SK-N-SH treated with all-trans-retinoic acid at 6 μM for 48 hours (cell line): ENCODE results near the gene DHX30.

Source experiments
- ATAC-seq: fragments of 200-7000 bp; cut with Tn5 transposase; 3 replicates; pipeline ENCODE4 v1.9.1; 2020; ENCODE audit warnings: mild to moderate bottlenecking, moderate library complexity
- ARNTL ChIP-seq: fragments of 450-650 bp; formaldehyde crosslinking; IDR thresholded peaks from 2 replicates; pipeline ENCODE4 v1.5.0; 2020; ENCODE audit warnings: low read depth, mild to moderate bottlenecking, moderate library complexity, borderline replicate concordance
- BACH2 ChIP-seq: fragments of 250-450 bp; sonication (Bioruptor Pico); IDR thresholded peaks from 2 replicates; pipeline ENCODE4 v1.9.0; 2021; ENCODE audit warnings: mild to moderate bottlenecking, borderline replicate concordance
- CSDC2 ChIP-seq: fragments of 250-450 bp; sonication (Bioruptor Pico); IDR thresholded peaks from 2 replicates; pipeline ENCODE4 v1.5.0; 2020; ENCODE audit warnings: mild to moderate bottlenecking, moderate library complexity
- ESRRG ChIP-seq: fragments of 250-450 bp; sonication (Bioruptor Pico); IDR thresholded peaks from 2 replicates; pipeline ENCODE4 v1.6.1; 2021; ENCODE audit warnings: mild to moderate bottlenecking
- OSR1 ChIP-seq: fragments of 250-450 bp; sonication (Bioruptor Pico); IDR thresholded peaks from 2 replicates; pipeline ENCODE4 v1.8.0; 2022; ENCODE audit warnings: moderate library complexity, mild to moderate bottlenecking, inconsistent platforms
- POU6F1 ChIP-seq: fragments of 250-450 bp; sonication (Bioruptor Pico); IDR thresholded peaks from 2 replicates; pipeline ENCODE4 v1.8.0; 2021; ENCODE audit warnings: low read depth, mild to moderate bottlenecking, moderate library complexity, borderline replicate concordance
- PPARA ChIP-seq: fragments of 250-450 bp; sonication (Bioruptor Pico); IDR thresholded peaks from 2 replicates; pipeline ENCODE4 v1.5.0; 2020; ENCODE audit warnings: mild to moderate bottlenecking, borderline replicate concordance
- RARB ChIP-seq: fragments of 250-450 bp; sonication (Bioruptor Pico); IDR thresholded peaks from 2 replicates; pipeline ENCODE4 v1.8.0; 2021; ENCODE audit warnings: mild to moderate bottlenecking, moderate library complexity
- SNAI2 ChIP-seq: fragments of 250-450 bp; sonication (Bioruptor Pico); IDR thresholded peaks from 2 replicates; pipeline ENCODE4 v1.5.0; 2020; ENCODE audit warnings: mild to moderate bottlenecking, moderate library complexity
- TCF4 ChIP-seq: fragments of 250-450 bp; sonication (Bioruptor Pico); IDR thresholded peaks from 2 replicates; pipeline ENCODE4 v1.8.0; 2021; ENCODE audit warnings: mild to moderate bottlenecking, moderate library complexity, borderline replicate concordance
- TOX ChIP-seq: fragments of 250-450 bp; sonication (Bioruptor Pico); IDR thresholded peaks from 2 replicates; pipeline ENCODE4 v1.8.0; 2021; ENCODE audit warnings: mild to moderate bottlenecking, moderate library complexity, borderline replicate concordance
- TSHZ2 ChIP-seq: fragments of 250-450 bp; sonication (Bioruptor Pico); IDR thresholded peaks from 2 replicates; pipeline ENCODE4 v1.5.0; 2020; ENCODE audit warnings: mild to moderate bottlenecking, moderate library complexity
- ZC3H10 ChIP-seq: fragments of 250-450 bp; sonication (Bioruptor Pico); IDR thresholded peaks from 2 replicates; pipeline ENCODE4 v1.5.1; 2021; ENCODE audit warnings: mild to moderate bottlenecking, moderate library complexity
- ZFP3 ChIP-seq: fragments of 250-450 bp; sonication (Bioruptor Pico); IDR thresholded peaks from 2 replicates; pipeline ENCODE4 v1.5.0; 2020; ENCODE audit warnings: mild to moderate bottlenecking, moderate library complexity
- ZFP30 ChIP-seq: fragments of 450-650 bp; formaldehyde crosslinking; IDR thresholded peaks from 2 replicates; pipeline ENCODE4 v1.5.0; 2022; ENCODE audit warnings: mild to moderate bottlenecking, moderate library complexity
- ZNF565 ChIP-seq: fragments of 450-650 bp; formaldehyde crosslinking; conservative IDR thresholded peaks from 2 replicates; pipeline ENCODE4 v1.5.0; 2020; ENCODE audit warnings: low read depth, mild to moderate bottlenecking, moderate library complexity
- ZNF70 ChIP-seq: fragments of 450-650 bp; formaldehyde crosslinking; IDR thresholded peaks from 2 replicates; pipeline ENCODE4 v1.5.0; 2020; ENCODE audit warnings: mild to moderate bottlenecking, moderate library complexity
- ZNF8 ChIP-seq: fragments of 450-650 bp; formaldehyde crosslinking; IDR thresholded peaks from 2 replicates; pipeline ENCODE4 v1.5.0; 2020; ENCODE audit warnings: mild to moderate bottlenecking, moderate library complexity
- TF ChIP-seq, protein P1 (sequence below): fragments of 250-450 bp; sonication (Bioruptor Pico); IDR thresholded peaks from 2 replicates; pipeline ENCODE4 v1.5.1; 2020; ENCODE audit warnings: low read depth, mild to moderate bottlenecking, moderate library complexity
- TF ChIP-seq, protein P2 (sequence below): fragments of 250-450 bp; sonication (Bioruptor Pico); IDR thresholded peaks from 2 replicates; pipeline ENCODE4 v1.5.1; 2021; ENCODE audit warnings: mild to moderate bottlenecking, moderate library complexity

The DHX30 gene

GRCh38 chr3:47890828-47891612 lies 88.1 kb downstream of the DHX30 start:
- no peak for ATAC-seq

GRCh38 chr3:47891613-47892005 lies 88.7 kb downstream of the DHX30 start:
- no peak for ATAC-seq
- TF ChIP-seq ZFP3 (CRISPR knock-in tag) (no peak), CSDC2 (CRISPR knock-in tag) (no peak), ZNF8 (CRISPR knock-in tag) (no peak), ZC3H10 (CRISPR knock-in tag) (no peak), TSHZ2 (CRISPR knock-in tag) (no peak), ESRRG (CRISPR knock-in tag) (no peak), ZNF70 (CRISPR knock-in tag) (no peak), TOX (no peak), BACH2 (CRISPR knock-in tag) (no peak), SNAI2 (CRISPR knock-in tag) (no peak), ARNTL (no peak), POU6F1 (no peak), OSR1 (no peak), PPARA (CRISPR knock-in tag) (no peak), TCF4 (CRISPR knock-in tag) (no peak), ZFP30 (no peak), ZNF565 (CRISPR knock-in tag) (no peak)
- TF ChIP-seq, protein P1, sequence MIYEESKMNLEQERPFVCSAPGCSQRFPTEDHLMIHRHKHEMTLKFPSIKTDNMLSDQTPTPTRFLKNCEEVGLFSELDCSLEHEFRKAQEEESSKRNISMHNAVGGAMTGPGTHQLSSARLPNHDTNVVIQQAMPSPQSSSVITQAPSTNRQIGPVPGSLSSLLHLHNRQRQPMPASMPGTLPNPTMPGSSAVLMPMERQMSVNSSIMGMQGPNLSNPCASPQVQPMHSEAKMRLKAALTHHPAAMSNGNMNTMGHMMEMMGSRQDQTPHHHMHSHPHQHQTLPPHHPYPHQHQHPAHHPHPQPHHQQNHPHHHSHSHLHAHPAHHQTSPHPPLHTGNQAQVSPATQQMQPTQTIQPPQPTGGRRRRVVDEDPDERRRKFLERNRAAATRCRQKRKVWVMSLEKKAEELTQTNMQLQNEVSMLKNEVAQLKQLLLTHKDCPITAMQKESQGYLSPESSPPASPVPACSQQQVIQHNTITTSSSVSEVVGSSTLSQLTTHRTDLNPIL (CRISPR knock-in tag): no peak
- TF ChIP-seq, protein P2, sequence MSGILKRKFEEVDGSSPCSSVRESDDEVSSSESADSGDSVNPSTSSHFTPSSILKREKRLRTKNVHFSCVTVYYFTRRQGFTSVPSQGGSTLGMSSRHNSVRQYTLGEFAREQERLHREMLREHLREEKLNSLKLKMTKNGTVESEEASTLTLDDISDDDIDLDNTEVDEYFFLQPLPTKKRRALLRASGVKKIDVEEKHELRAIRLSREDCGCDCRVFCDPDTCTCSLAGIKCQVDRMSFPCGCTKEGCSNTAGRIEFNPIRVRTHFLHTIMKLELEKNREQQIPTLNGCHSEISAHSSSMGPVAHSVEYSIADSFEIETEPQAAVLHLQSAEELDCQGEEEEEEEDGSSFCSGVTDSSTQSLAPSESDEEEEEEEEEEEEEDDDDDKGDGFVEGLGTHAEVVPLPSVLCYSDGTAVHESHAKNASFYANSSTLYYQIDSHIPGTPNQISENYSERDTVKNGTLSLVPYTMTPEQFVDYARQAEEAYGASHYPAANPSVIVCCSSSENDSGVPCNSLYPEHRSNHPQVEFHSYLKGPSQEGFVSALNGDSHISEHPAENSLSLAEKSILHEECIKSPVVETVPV (CRISPR knock-in tag): no peak

More at GRCh38 chr3:47890828-47891612, 88.1 kb downstream of the DHX30 start:
- TF ChIP-seq OSR1 (no peak), TSHZ2 (CRISPR knock-in tag) (no peak), RARB (CRISPR knock-in tag) (no peak)
